ENCODE data around the gene PXN. TPM values are rescaled to one million over a fixed set of nuclear protein-coding genes. Genes with fewer than 3 reads are reported as not detected.

PXN gene
- total and polyA plus RNA-seq, 2 of the 13 experiments (the other 11 are each of a cell fraction or from before 2014, with no cell fraction given) = 13.6 to 14.2 TPM

DNA sequence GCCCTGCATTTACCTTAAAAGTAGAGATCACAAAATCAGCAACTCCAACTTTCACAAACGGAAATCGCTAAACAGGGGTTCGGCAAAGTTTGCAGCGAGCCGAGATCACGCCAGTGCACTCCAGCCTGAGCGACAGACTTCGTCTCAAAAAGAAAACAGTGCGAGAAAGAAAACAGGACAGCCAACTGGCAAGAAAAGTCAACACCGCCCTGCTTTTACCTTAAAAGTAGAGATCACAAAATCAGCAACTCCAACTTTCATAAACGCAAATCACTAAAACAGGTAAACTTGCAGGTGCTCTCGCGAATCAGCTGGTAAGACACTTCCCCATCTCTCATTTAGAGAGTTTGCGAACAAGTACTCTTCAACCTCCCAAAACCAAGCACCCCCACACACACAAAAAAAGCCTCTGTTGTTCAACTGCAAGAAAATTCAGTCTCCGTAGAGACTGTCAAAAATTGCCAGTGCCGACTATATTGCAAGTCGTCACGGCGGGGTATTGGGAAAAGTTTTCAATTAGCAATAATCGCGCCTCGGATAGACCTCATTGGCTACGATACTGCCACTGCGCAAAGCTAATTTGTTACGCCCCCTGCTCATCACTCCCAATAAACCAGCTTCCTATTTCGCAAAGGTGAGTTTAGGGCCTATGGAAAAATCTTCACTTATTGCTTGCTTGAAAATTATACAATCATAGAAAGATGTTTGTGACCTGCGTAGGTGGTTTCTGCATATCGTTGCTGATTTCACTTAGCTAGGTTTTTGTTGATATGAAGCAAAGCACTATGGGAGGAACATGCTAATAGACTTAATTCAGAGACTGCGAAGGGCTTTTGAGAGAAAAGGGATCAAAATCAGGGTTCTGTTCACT, 27.4 kb upstream of the PXN start, which contains the start of gene RNU4-1 (continued):
- TF ChIP-seq, protein P1, sequence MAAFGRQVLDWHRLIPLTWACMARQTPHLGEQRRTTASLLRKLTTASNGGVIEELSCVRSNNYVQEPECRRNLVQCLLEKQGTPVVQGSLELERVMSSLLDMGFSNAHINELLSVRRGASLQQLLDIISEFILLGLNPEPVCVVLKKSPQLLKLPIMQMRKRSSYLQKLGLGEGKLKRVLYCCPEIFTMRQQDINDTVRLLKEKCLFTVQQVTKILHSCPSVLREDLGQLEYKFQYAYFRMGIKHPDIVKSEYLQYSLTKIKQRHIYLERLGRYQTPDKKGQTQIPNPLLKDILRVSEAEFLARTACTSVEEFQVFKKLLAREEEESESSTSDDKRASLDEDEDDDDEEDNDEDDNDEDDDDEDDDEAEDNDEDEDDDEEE (CRISPR knock-in tag; IDR thresholded peaks at IDR 0.05) = no peak
- TF ChIP-seq, protein P2, sequence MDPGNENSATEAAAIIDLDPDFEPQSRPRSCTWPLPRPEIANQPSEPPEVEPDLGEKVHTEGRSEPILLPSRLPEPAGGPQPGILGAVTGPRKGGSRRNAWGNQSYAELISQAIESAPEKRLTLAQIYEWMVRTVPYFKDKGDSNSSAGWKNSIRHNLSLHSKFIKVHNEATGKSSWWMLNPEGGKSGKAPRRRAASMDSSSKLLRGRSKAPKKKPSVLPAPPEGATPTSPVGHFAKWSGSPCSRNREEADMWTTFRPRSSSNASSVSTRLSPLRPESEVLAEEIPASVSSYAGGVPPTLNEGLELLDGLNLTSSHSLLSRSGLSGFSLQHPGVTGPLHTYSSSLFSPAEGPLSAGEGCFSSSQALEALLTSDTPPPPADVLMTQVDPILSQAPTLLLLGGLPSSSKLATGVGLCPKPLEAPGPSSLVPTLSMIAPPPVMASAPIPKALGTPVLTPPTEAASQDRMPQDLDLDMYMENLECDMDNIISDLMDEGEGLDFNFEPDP (CRISPR knock-in tag; conservative IDR thresholded peaks at IDR 0.05) = no peak
- TF ChIP-seq ZNF7 (CRISPR knock-in tag; IDR thresholded peaks at IDR 0.05) = 0 out of 2 replicates have a peak, but pooled peaks have one; percentile 46
- TF ChIP-seq NFKB2 (CRISPR knock-in tag; IDR thresholded peaks at IDR 0.05; ENCODE audit: borderline replicate concordance) = no peak; the same call in 1 of the 2 replicates
- TF ChIP-seq RFX1 (IDR thresholded peaks at IDR 0.05) = no peak
- no peak for TF ChIP-seq ZNF432 (CRISPR knock-in tag; IDR thresholded peaks at IDR 0.05; ENCODE audit: borderline replicate concordance)
- 0 out of 2 replicates have a peak, but pooled peaks have one; percentile 51 for TF ChIP-seq ZNF367 (CRISPR knock-in tag; IDR thresholded peaks at IDR 0.05; ENCODE audit: borderline replicate concordance)
- TF ChIP-seq MEIS2 (CRISPR knock-in tag; IDR thresholded peaks at IDR 0.05) = peak; percentile 74; the same call in 1 of the 2 replicates
- TF ChIP-seq, protein P3, sequence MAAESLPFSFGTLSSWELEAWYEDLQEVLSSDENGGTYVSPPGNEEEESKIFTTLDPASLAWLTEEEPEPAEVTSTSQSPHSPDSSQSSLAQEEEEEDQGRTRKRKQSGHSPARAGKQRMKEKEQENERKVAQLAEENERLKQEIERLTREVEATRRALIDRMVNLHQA (CRISPR knock-in tag; IDR thresholded peaks at IDR 0.05) = no peak
- no peak for TF ChIP-seq ZNF572 (CRISPR knock-in tag; IDR thresholded peaks at IDR 0.05)
- TF ChIP-seq ZNF17 (CRISPR knock-in tag; IDR thresholded peaks at IDR 0.05) = no peak
- TF ChIP-seq JUND (CRISPR knock-in tag; IDR thresholded peaks at IDR 0.05) = no peak
- TF ChIP-seq SAP130 (CRISPR knock-in tag; IDR thresholded peaks at IDR 0.05; ENCODE audit: low read depth) = peak; percentile 85
- TF ChIP-seq ZNF30 (CRISPR knock-in tag; IDR thresholded peaks at IDR 0.05) = no peak
- no peak for TF ChIP-seq ZNF530 (CRISPR knock-in tag; IDR thresholded peaks at IDR 0.05; ENCODE audit: low read depth)
- TF ChIP-seq, protein P4, sequence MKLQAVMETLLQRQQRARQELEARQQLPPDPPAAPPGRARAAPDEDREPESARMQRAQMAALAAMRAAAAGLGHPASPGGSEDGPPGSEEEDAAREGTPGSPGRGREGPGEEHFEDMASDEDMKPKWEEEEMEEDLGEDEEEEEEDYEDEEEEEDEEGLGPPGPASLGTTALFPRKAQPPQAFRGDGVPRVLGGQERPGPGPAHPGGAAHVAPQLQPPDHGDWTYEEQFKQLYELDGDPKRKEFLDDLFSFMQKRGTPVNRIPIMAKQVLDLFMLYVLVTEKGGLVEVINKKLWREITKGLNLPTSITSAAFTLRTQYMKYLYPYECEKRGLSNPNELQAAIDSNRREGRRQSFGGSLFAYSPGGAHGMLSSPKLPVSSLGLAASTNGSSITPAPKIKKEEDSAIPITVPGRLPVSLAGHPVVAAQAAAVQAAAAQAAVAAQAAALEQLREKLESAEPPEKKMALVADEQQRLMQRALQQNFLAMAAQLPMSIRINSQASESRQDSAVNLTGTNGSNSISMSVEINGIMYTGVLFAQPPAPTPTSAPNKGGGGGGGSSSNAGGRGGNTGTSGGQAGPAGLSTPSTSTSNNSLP (IDR thresholded peaks at IDR 0.05; ENCODE audit: low read depth, low read length) = no peak; the same call in 1 of the 2 replicates
- TF ChIP-seq, protein P5, sequence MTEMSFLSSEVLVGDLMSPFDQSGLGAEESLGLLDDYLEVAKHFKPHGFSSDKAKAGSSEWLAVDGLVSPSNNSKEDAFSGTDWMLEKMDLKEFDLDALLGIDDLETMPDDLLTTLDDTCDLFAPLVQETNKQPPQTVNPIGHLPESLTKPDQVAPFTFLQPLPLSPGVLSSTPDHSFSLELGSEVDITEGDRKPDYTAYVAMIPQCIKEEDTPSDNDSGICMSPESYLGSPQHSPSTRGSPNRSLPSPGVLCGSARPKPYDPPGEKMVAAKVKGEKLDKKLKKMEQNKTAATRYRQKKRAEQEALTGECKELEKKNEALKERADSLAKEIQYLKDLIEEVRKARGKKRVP (CRISPR knock-in tag; IDR thresholded peaks at IDR 0.05) = peak; percentile 56 to 66; a peak in 1 of 4 replicates
- peak; percentile 73; the same call in 1 of the 2 replicates for TF ChIP-seq ELF4 (CRISPR knock-in tag; IDR thresholded peaks at IDR 0.05; ENCODE audit: borderline replicate concordance)
- no peak for TF ChIP-seq EEA1 (CRISPR knock-in tag; IDR thresholded peaks at IDR 0.05; ENCODE audit: borderline replicate concordance)
- TF ChIP-seq, protein P6, sequence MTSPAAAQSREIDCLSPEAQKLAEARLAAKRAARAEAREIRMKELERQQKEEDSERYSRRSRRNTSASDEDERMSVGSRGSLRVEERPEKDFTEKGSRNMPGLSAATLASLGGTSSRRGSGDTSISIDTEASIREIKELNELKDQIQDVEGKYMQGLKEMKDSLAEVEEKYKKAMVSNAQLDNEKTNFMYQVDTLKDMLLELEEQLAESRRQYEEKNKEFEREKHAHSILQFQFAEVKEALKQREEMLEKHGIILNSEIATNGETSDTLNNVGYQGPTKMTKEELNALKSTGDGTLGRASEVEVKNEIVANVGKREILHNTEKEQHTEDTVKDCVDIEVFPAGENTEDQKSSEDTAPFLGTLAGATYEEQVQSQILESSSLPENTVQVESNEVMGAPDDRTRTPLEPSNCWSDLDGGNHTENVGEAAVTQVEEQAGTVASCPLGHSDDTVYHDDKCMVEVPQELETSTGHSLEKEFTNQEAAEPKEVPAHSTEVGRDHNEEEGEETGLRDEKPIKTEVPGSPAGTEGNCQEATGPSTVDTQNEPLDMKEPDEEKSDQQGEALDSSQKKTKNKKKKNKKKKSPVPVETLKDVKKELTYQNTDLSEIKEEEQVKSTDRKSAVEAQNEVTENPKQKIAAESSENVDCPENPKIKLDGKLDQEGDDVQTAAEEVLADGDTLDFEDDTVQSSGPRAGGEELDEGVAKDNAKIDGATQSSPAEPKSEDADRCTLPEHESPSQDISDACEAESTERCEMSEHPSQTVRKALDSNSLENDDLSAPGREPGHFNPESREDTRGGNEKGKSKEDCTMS (CRISPR knock-in tag; conservative IDR thresholded peaks at IDR 0.05) = no peak

All from HepG2 (cell line).